Measurements from ENCODE around the gene KCNJ13. TPM values are rescaled to one million over a fixed set of nuclear protein-coding genes. Genes with fewer than 3 reads are reported as not detected.

The KCNJ13 gene
- total RNA-seq, 4 donors from 2014 or later: not detected

DNA sequence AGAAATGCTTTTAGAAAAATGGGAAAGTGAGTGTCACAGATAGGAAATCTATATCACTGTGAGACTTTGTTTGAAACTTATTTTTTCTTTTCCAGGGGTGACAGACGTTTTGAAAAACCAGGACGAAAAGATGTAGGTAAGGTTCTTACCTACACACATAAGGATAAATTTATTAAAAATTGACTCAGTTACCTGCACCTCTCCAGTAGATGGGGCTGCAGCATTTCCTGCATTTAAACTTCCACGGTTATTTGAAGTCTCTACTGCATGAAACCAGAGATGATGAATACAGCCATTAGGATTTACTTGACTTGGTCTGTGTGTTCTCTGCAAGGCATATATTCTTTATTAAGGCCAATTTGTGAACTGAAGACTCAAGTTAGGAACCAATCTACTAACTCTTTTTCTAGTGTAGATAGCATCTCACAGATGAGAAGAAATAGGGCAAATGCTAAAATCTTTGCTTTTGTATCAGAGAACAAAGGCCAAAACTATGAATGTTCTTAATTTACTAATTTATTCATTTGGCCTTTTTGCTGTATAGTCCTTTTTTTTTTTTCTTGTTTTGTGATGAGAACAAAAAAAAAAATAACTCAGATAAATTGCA is 15.0 kb downstream of the KCNJ13 start:
- TF ChIP-seq, protein P1, sequence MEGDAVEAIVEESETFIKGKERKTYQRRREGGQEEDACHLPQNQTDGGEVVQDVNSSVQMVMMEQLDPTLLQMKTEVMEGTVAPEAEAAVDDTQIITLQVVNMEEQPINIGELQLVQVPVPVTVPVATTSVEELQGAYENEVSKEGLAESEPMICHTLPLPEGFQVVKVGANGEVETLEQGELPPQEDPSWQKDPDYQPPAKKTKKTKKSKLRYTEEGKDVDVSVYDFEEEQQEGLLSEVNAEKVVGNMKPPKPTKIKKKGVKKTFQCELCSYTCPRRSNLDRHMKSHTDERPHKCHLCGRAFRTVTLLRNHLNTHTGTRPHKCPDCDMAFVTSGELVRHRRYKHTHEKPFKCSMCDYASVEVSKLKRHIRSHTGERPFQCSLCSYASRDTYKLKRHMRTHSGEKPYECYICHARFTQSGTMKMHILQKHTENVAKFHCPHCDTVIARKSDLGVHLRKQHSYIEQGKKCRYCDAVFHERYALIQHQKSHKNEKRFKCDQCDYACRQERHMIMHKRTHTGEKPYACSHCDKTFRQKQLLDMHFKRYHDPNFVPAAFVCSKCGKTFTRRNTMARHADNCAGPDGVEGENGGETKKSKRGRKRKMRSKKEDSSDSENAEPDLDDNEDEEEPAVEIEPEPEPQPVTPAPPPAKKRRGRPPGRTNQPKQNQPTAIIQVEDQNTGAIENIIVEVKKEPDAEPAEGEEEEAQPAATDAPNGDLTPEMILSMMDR (IDR thresholded peaks at IDR 0.05): peak in 5 of 6 experiments; percentile 30 to 61 (median 37)
- no peak for TF ChIP-seq POLR2A (IDR thresholded peaks at IDR 0.05)
- Histone ChIP-seq H3K27me3 (no peaks in the 10 kb centered on the region), H3K4me1 (no peaks in the 10 kb centered on the region), H3K9me3 (no peaks in the 10 kb centered on the region), H3K27ac (no peak overlapping the region), H3K4me3 (no peak overlapping the region), H3K36me3 (peaks cover 10 to 90% (median 12%) of the 10 kb centered on the region in 3 donors)
- 46 to 50% methylated on average over 3 of the region's 3 CpGs for WGBS, 2 donors
- no peak for DNase-seq
- intact Hi-C loops (cut with DNase I): no loop called here

DNA sequence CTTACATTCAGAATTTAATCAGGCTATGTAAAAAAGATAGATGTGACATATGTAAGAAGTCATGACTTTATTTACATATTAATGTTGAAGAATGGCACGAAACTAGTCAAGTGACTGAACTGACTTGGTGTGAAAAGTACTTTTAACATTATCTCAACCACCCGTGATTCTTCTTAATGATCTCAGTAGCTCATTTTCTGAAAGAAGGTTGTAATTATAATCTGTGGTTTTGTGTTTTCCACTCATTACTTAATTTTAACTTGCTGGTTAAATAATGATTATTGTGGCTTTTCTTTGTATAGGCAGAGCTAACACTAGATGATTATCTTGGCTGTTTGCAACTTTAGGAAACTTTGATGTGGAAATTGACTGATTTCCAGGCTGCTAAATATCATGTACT is 18.5 kb downstream of the KCNJ13 start:
- peaks cover 7 to 88% (median 10%) of the 10 kb centered on the region in 3 donors for H3K36me3 ChIP-seq
- 74 to 79% methylated on average over 2 of the region's 2 CpGs for WGBS, 2 donors

DNA sequence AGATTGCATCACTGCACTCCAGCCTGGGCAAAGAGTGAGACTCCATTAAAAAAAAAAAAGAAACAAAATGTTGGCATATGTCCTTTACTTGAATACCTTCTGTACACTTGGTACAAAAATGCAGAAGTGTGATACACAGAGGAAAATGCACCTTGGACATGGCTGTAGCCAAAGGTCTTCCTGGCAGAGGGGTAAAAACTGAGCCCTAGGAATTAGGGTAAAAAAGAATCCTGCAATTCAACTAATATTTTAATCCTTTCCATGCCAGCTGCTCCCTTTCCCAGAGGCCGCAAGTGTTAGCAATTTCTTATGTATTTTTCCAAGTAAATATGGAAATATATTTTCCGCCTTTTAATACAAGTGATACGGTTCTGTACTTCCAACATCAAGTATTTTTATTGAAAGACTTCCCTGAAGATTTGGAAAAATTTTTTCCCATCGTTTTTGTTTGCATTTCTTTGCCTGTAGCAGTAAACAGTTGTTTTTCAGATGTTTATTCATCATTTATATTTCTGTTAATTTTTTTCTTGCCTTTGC is 26.2 kb downstream of the KCNJ13 start:
- DNase-seq: no peak
- intact Hi-C loops (cut with DNase I): no loop called here
- no peak for TF ChIP-seq POLR2A (IDR thresholded peaks at IDR 0.05)
- TF ChIP-seq, protein P1 (IDR thresholded peaks at IDR 0.05): no peak
- H3K4me3 ChIP-seq: no peak overlapping the region
- peaks cover 0 to 88% (median 16%) of the 10 kb centered on the region in 3 donors for H3K36me3 ChIP-seq
- no peaks in the 10 kb centered on the region for H3K27me3 ChIP-seq
- H3K9me3 ChIP-seq: no peaks in the 10 kb centered on the region
- H3K4me1 ChIP-seq: no peaks in the 10 kb centered on the region
- 85 to 89% methylated on average over 4 of the region's 4 CpGs for WGBS, 2 donors
- no peak overlapping the region for H3K27ac ChIP-seq

More for the DNA sequence above, 18.5 kb downstream of the KCNJ13 start:
- Histone ChIP-seq H3K4me1 (no peaks in the 10 kb centered on the region), H3K4me3 (no peak overlapping the region), H3K27me3 (no peaks in the 10 kb centered on the region), H3K9me3 (no peaks in the 10 kb centered on the region), H3K27ac (no peak overlapping the region)
- DNase-seq: no peak
- no peak for TF ChIP-seq POLR2A (IDR thresholded peaks at IDR 0.05)
- TF ChIP-seq, protein P1 (IDR thresholded peaks at IDR 0.05): no peak
- intact Hi-C loops (cut with DNase I): no loop called here

DNA sequence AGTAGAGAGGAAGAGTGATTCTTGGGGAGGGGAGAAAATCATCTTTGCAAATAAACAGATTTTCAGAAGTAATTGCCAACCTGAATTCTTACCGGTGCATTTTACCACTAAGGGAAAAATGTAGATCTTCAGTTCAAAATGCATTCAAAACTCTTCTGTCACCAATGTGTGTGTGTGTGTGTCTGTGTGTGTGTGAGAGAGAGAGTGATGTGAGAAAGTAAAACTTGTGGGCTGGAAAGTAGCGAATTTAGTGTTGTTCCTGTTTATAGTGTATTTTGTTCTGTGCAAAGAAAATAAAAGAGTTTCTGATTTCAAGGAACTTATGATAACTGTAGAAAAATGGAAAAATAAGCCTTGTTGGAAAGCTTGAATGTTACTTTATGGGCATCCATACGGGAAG is 27.0 kb downstream of the KCNJ13 start:
- intact Hi-C loops (cut with DNase I): no loop called here
- H3K27ac ChIP-seq: no peak overlapping the region
- no peaks in the 10 kb centered on the region for H3K27me3 ChIP-seq
- no peak for TF ChIP-seq POLR2A (IDR thresholded peaks at IDR 0.05)
- TF ChIP-seq, protein P1 (IDR thresholded peaks at IDR 0.05): no peak
- peaks cover 0 to 82% (median 16%) of the 10 kb centered on the region in 3 donors for H3K36me3 ChIP-seq
- WGBS, 2 donors: 87% methylated on average over 3 of the region's 3 CpGs
- H3K4me1 ChIP-seq: no peaks in the 10 kb centered on the region
- no peak for DNase-seq
- H3K4me3 ChIP-seq: no peak overlapping the region
- no peaks in the 10 kb centered on the region for H3K9me3 ChIP-seq

DNA sequence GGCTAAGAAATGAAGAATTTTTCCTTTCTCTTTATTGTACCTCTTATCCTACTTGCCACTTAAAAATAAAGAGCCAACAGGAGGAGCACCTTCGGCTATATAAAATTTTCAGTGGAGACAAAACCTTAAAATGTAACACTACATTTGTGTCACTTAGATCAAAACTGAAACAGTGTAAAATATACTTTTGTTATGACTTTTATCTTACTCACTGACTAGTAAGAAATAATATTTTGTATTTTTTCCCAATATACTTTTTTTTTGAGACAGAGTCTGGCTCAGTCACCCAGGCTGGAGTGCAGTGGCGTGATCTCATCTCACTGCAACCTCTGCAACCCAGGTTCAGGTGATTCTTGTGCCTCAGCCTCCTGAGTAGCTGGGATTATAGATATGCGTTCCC is 28.3 kb downstream of the KCNJ13 start:
- Histone ChIP-seq H3K4me1 (no peaks in the 10 kb centered on the region), H3K27ac (no peak overlapping the region), H3K4me3 (no peak overlapping the region), H3K9me3 (no peaks in the 10 kb centered on the region), H3K36me3 (peaks cover 0 to 69% (median 16%) of the 10 kb centered on the region in 3 donors), H3K27me3 (no peaks in the 10 kb centered on the region)
- TF ChIP-seq, protein P1 (IDR thresholded peaks at IDR 0.05): no peak
- no peak for TF ChIP-seq POLR2A (IDR thresholded peaks at IDR 0.05)
- intact Hi-C loops (cut with DNase I): no loop called here
- DNase-seq: no peak
- WGBS, 2 donors: 94% methylated on average over 3 of the region's 3 CpGs

All from esophagus squamous epithelium (tissue), 5 donors.